T47D (cell line): ENCODE results near the gene CCDC73.
A peak's percentile ranks its signal among the peaks of the same experiment; 100 is the strongest.

Experiments
- DNase-seq, 2 experiments: peaks; one replicate each; pipeline versions ENCODE4 v3.0.0 to v3.0.0-alpha.2; 2011 to 2012; ENCODE audit warnings: low read depth in 1 of 2, low spot score in 1 of 2
- JUND ChIP-seq: IDR thresholded peaks from 2 replicates; pipeline ENCODE4 v1.6.1; 2012; ENCODE audit warnings: low read depth
- in situ Hi-C: cut with HindIII; loops from 2 replicates; pipeline ENCODE4 v1.10.0; 2016; ENCODE audit warnings: low sequenced_read_pairs, low pct_unique_long_range_greater_than_20kb

The CCDC73 gene

GRCh38 chr11:32586576-32587190 lies 207.8 kb downstream of the CCDC73 start:
- peak in 1 of 2 experiments; percentile 45 for DNase-seq
- TF ChIP-seq JUND: no peak
- in situ Hi-C loops: no loop called here

DNA sequence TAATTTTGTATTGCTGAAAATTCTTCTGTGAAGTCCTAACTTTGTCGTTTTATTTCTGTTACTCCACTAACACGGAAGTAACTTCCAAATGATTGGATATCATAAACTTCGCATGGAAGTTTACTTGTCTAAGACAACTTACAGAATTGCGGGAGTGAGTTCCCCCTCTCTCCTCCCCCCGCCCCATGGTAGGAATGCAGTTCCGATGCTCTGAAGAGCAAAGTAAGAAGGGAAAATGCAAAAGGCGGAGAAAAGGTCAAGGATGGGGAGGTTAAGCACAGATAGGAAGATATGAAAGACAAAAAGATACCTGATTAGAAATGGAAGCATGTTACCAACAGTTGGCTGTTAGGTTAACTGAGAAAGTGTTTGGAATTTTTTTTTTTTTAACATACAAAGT lies 209.5 kb downstream of the CCDC73 start:
- in situ Hi-C loops: no loop called here
- TF ChIP-seq JUND: no peak
- DNase-seq: no peak

- TF ChIP-seq JUND: no peak
- in situ Hi-C loops: no loop called here
- peak; percentile 81 to 99 for DNase-seq
These were observed 210.8 kb downstream of the CCDC73 start, which contains the start of gene EIF3M for GRCh38 chr11:32583459-32584271. Gene EIF3M, plus strand, starts transcription at chr11:32583831. Its CDS starts 57 bp downstream, at chr11:32583888.

DNA sequence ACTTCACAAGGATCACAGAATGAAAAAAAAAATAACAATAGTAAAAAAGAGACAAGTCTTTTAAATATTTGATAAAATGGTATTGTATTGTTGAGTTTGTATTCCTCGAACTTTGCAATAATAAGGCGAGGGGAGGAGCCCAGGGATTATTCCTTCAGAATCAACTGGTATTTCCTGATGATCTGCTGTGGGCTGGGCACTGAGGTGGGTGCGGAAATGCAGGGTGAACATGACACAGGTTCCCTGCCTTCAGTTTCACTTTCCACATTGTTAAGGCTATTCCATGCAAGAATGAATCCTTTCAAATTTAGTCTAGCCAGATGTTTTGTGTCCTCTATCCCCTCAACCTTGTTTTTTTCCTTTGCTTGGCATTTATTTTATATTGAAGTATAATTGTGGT lies 212.9 kb downstream of the CCDC73 start:
- in situ Hi-C loops: no loop called here
- no peak for TF ChIP-seq JUND
- peak in 1 of 2 experiments; percentile 82 for DNase-seq

GRCh38 chr11:32580967-32581366 lies 213.5 kb downstream of the CCDC73 start:
- peak in 1 of 2 experiments; percentile 31 for DNase-seq
- in situ Hi-C loops: no loop called here
- TF ChIP-seq JUND: no peak

DNA sequence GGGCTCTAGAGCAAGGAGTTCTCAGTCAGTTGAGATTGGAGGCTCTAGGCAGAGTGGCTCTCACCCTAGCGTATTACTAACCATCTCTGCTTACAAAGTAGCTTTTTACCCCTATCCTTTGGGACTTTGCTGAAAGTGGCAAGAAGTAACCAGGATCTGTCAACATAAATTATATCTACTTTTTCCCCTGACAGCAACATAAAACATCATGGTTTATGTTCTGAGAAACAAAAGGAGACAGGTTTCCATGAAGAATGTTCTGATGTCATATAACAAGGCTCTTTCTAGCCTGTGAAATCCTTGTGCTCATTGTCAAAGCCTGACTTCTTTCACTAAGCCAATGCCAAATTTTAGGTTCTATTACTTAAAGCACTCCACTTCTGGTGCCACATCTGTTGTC lies 218.0 kb downstream of the CCDC73 start:
- in situ Hi-C loops: no loop called here
- TF ChIP-seq JUND: no peak
- no peak for DNase-seq

DNA sequence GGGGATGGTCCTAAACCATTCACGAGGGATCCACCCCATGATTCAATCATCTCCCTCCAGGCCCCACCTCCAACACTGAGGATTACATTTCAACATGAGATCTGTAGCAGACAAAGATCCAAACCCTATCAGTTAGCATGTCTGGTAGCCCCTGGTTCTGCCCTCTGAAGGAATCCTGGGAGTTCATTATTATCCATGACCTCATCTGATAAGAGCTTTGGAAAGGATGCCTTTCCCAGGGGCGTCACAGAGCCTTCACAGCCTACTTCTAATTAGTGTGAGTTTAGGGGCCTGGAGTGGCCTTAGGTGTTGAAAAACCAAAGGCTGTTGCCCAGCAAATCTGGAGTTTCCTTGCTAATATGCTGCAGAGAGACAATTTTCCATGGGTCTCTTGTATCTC lies 219.4 kb downstream of the CCDC73 start:
- no peak for TF ChIP-seq JUND
- DNase-seq: no peak
- in situ Hi-C loops: no loop called here

DNA sequence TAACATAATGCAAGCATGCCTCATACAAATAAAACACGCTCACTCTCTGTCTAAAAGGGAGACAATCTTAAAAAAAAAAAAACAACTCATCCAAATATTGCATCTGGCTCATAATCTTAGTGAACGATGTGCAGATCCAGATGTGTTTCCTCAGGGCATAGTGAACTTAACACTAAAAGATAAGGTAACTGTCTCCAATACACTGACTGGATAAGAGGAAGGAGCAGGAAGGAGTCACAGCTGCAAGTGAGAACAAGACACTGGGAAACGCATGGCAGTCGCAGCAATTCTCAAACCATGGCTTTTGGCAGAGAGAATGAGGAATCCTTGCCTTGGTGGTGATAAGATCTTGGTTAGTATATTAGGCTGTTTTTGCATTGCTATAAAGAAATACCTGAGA lies 220.0 kb downstream of the CCDC73 start:
- no peak for TF ChIP-seq JUND
- in situ Hi-C loops: no loop called here
- no peak for DNase-seq

GRCh38 chr11:32573228-32573627 lies 221.2 kb downstream of the CCDC73 start:
- in situ Hi-C loops: no loop called here
- no peak for TF ChIP-seq JUND

DNA sequence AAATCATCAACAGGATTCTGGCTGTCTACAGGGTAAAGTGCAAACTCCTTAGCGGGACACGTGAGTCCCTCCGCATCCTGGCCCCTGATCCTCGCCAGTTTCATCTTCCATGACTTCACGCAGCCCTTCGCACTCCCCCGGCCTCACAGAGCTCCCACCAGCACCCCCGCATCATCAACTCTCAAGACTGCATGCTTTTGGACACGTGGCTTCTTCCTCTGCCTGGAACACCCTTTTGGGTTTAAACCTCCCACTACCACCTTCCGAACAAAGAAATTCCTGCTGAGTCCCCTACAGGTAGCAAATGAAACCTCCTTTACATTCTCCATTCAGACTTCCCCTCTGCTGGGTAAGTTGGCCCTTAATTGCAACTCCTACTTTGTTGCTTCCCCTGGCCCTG lies 223.4 kb downstream of the CCDC73 start:
- TF ChIP-seq JUND: no peak
- DNase-seq: no peak
- in situ Hi-C loops: no loop called here

More at GRCh38 chr11:32573228-32573627, 221.2 kb downstream of the CCDC73 start:
- DNase-seq: no peak

DNA sequence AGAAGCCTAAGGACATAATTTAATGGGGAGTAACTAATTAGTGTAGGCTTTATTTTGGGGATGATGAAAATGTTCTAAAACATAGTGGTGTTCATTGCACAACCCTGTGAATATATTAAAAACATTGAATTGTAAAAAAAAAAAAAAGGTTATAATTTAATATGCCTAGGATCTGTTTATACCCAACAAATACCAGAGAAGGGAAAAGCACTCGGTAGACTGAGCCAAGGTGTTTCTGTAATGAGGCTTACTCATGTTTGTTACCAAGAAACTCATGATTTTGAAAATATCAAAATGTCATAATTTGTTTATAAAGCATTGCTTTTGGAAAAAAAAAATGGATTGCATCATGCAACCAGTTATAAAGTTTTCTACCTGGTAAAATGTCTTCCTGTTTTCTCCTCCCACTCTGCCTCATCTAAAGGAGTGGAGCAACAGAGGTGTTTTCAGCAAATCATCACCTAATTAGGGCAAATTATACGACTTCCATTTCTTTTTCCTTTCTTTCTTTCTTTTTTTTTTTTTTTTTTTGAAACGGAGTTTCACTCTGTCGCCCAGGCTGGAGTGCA lies 225.1 kb downstream of the CCDC73 start:
- in situ Hi-C loops: no loop called here

DNA sequence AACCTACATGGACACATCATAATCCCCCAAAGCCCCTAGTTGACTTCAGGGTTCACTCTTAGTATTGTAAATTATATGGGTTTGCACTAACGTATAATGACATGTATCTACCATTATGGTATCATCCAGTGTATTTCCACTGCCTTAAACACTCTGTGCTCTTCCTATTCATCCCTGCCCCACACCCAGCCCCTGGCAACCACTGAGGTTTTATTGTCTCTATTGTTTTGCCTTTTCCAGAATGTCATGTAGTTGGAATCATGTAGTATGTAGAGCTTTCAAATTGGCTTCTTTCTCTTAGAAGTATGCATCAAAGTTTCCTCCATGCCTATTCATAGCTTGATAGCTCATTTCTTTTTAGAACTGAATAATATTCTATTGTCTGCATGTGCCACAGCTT lies 227.3 kb downstream of the CCDC73 start:
- no peak for TF ChIP-seq JUND
- no peak for DNase-seq
- in situ Hi-C loops: no loop called here

More for the DNA sequence above, 225.1 kb downstream of the CCDC73 start:
- no peak for DNase-seq
- no peak for TF ChIP-seq JUND

- in situ Hi-C loops: no loop called here
- no peak for DNase-seq
- TF ChIP-seq JUND: no peak
These were observed 227.9 kb downstream of the CCDC73 start for GRCh38 chr11:32566517-32566916.

GRCh38 chr11:32563600-32563959 lies 230.9 kb downstream of the CCDC73 start:
- in situ Hi-C loops: no loop called here
- no peak for DNase-seq
- TF ChIP-seq JUND: no peak
